ENCODE data around the gene GDE1. TPM values are rescaled to one million over a fixed set of nuclear protein-coding genes. Genes with fewer than 3 reads are reported as not detected.

GDE1 gene
- total RNA-seq, 1 donor from 2014 or later, result 75.3 TPM

GRCh38 chr16:19515757-19516156 is 6.1 kb downstream of the GDE1 start:
- H3K27me3 ChIP-seq, result no peaks in the 10 kb centered on the region
- DNase-seq, result no peak
- peaks cover 54% of the 10 kb centered on the region for H3K4me1 ChIP-seq
- peaks cover 30% of the 10 kb centered on the region for H3K36me3 ChIP-seq
- no peak overlapping the region for H3K4me3 ChIP-seq
- TF ChIP-seq CTCF (IDR thresholded peaks at IDR 0.05), result no peak
- H3K9me3 ChIP-seq, result no peaks in the 10 kb centered on the region
- intact Hi-C loops (cut with DNase I), result no loop called here
- ATAC-seq, result no peak
- no peak overlapping the region for H3K27ac ChIP-seq

- intact Hi-C loops (cut with DNase I), result no loop called here
- Histone ChIP-seq H3K27ac (peak overlapping the region; percentile 44), H3K4me1 (peaks cover 32% of the 10 kb centered on the region), H3K4me3 (peak overlapping the region; percentile 25), H3K36me3 (peaks cover 52% of the 10 kb centered on the region), H3K27me3 (no peaks in the 10 kb centered on the region), H3K9me3 (no peaks in the 10 kb centered on the region)
- ATAC-seq, result peak; percentile 92
- no peak for TF ChIP-seq CTCF (IDR thresholded peaks at IDR 0.05)
- no peak for DNase-seq
These were observed 8.4 kb downstream of the GDE1 start for GRCh38 chr16:19513377-19514053.

- Histone ChIP-seq H3K4me1 (peaks cover 24% of the 10 kb centered on the region), H3K27me3 (no peaks in the 10 kb centered on the region), H3K27ac (no peak overlapping the region), H3K36me3 (peaks cover 63% of the 10 kb centered on the region), H3K9me3 (no peaks in the 10 kb centered on the region), H3K4me3 (no peak overlapping the region)
- TF ChIP-seq CTCF (IDR thresholded peaks at IDR 0.05), result no peak
- ATAC-seq (no peak), DNase-seq (no peak)
- intact Hi-C loops (cut with DNase I), result no loop called here
These were observed 9.6 kb downstream of the GDE1 start for GRCh38 chr16:19512297-19512696.

- no peak overlapping the region for H3K4me3 ChIP-seq
- intact Hi-C loops (cut with DNase I), result no loop called here
- peak; percentile 32 for ATAC-seq
- DNase-seq, result no peak
- peaks cover 82% of the 10 kb centered on the region for H3K36me3 ChIP-seq
- no peaks in the 10 kb centered on the region for H3K9me3 ChIP-seq
- no peak overlapping the region for H3K27ac ChIP-seq
- no peaks in the 10 kb centered on the region for H3K27me3 ChIP-seq
- no peak for TF ChIP-seq CTCF (IDR thresholded peaks at IDR 0.05)
- H3K4me1 ChIP-seq, result no peaks in the 10 kb centered on the region
These were observed 14.0 kb downstream of the GDE1 start for GRCh38 chr16:19507867-19508266.

GRCh38 chr16:19506965-19507364 is 14.9 kb downstream of the GDE1 start:
- Histone ChIP-seq H3K36me3 (peaks cover 91% of the 10 kb centered on the region), H3K4me1 (no peaks in the 10 kb centered on the region), H3K4me3 (no peak overlapping the region), H3K27me3 (no peaks in the 10 kb centered on the region), H3K27ac (no peak overlapping the region), H3K9me3 (no peaks in the 10 kb centered on the region)
- ATAC-seq (no peak), DNase-seq (no peak)
- TF ChIP-seq CTCF (IDR thresholded peaks at IDR 0.05), result no peak
- intact Hi-C loops (cut with DNase I), result no loop called here

Measured in upper lobe of right lung (tissue), 1 donor.